Measurements from ENCODE around the gene ANXA1. TPM values are rescaled to one million over a fixed set of nuclear protein-coding genes. Genes with fewer than 3 reads are reported as not detected.

The ANXA1 gene
- total and polyA plus RNA-seq, 2 donors = 221 to 353 TPM

Other genes starting within 250 kb of the ANXA1 start
- 67.9 TPM for gene ALDH1A1, start 198.8 kb upstream of the ANXA1 start, total RNA-seq
- gene ALDH1A1, start 198.8 kb upstream of the ANXA1 start, polyA plus RNA-seq = 33.2 TPM